Keratinocyte (primary cell): ENCODE measurements around the gene ASPN.

Experiments used
- CTCF ChIP-seq, 3 experiments: IDR thresholded peaks in 1 of 3; conservative IDR thresholded peaks in 1 of 3; optimal IDR thresholded peaks in 1 of 3; 2 replicates in 2 of 3; 3 replicates in 1 of 3; pipeline versions ENCODE3 to v1.5.1; 2011; ENCODE audit warnings: low read length in 3 of 3, mild to moderate bottlenecking in 3 of 3, moderate library complexity in 2 of 3, control low read depth in 1 of 3, inconsistent platforms in 1 of 3; ENCODE audit not compliant: insufficient read depth in 2 of 3; ENCODE audit errors: extremely low read depth in 1 of 3
- EZH2 ChIP-seq: IDR thresholded peaks from one replicate; pipeline ENCODE4 v1.6.1; 2012; ENCODE audit warnings: inconsistent platforms, mild to moderate bottlenecking, low read length, moderate library complexity

DNA sequence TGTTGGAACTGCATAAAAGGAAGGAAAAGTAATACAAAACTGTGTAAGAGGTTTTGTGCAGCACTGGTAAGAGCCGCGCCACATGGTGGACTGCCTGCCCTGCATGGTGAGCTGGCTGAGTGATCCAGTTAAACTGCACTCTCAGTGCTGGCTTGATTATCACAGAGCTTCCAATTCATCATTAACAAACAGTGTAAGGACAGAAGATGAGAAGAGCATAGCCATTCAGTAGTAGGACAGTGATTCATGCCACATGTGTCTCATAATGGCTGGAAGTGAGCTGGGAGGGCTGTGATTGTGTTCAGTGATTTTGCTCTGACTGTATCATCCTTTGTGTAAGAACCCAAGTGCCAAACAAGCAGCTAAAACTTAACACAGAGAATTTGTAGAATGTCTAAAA lies 14.1 kb downstream of the ASPN start:
- TF ChIP-seq CTCF (optimal IDR thresholded peaks at IDR 0.05 in 1 of 3, IDR thresholded peaks at IDR 0.05 in 1 of 3, conservative IDR thresholded peaks at IDR 0.05 in 1 of 3; ENCODE audit: extremely low read depth in 1 of 3, insufficient read depth in 2 of 3, low read length in 3 of 3) (no peak), EZH2 (no peak)
